ENCODE data around the gene MYO9B. TPM values are rescaled to one million over a fixed set of nuclear protein-coding genes. Genes with fewer than 3 reads are reported as not detected.

MYO9B gene
- total RNA-seq, 1 experiment from 2014 or later, result 79.4 TPM

- ChIA-PET POLR2A (interaction anchor here (0.6 kb wide), 1 partner anchor 38 kb away, joined by 17 read pairs; no protein-coding TSS in a partner anchor), CTCF (no interaction called here)
- in situ Hi-C loops (cut with HindIII; ENCODE audit: low pct_unique_long_range_greater_than_20kb, low sequenced_read_pairs), result no loop called here
- no TSS peak for BruUV-seq (replicated peaks)
- Histone ChIP-seq H3K27me3 (ENCODE audit: control insufficient read depth, insufficient read depth, low read length) (no peaks in the 10 kb centered on the region), H3K4me1 (ENCODE audit: control insufficient read depth, insufficient read depth, low read length) (peaks cover 17% of the 10 kb centered on the region), H3K27ac (ENCODE audit: low read length) (no peak overlapping the region), H3K9me3 (ENCODE audit: control insufficient read depth, insufficient read depth, low read depth, low read length) (no peaks in the 10 kb centered on the region), H3K4me3 (ENCODE audit: low read depth in 2 of 2, low read length in 2 of 2) (no peak overlapping the region), H3K36me3 (ENCODE audit: control insufficient read depth, insufficient read depth, low read length) (no peaks in the 10 kb centered on the region)
- intact Hi-C loops (cut with micrococcal nuclease; ENCODE audit: unreplicated experiment), result no loop called here
- TF ChIP-seq POLR2AphosphoS5 (IDR thresholded peaks at IDR 0.05; ENCODE audit: low read depth, low read length), result no peak
- no peak for TF ChIP-seq SIN3A (IDR thresholded peaks at IDR 0.05; ENCODE audit: borderline replicate concordance, insufficient read depth, low read depth, low read length)
- TF ChIP-seq CTCF (IDR thresholded peaks at IDR 0.05), result no peak
- no peak for TF ChIP-seq REST (IDR thresholded peaks at IDR 0.05; ENCODE audit: insufficient read depth in 1 of 2, low read depth in 2 of 2, low read length in 1 of 2)
- TF ChIP-seq TCF7L2 (IDR thresholded peaks at IDR 0.05; ENCODE audit: low read depth, low read length), result no peak
- no peak for ATAC-seq
- DNase-seq (ENCODE audit: low read depth, low spot score), result no peak
These were observed 34.5 kb downstream of the MYO9B start for GRCh38 chr19:17109962-17110598.

- H3K9me3 ChIP-seq (ENCODE audit: control insufficient read depth, insufficient read depth, low read depth, low read length), result no peaks in the 10 kb centered on the region
- no peaks in the 10 kb centered on the region for H3K27me3 ChIP-seq (ENCODE audit: control insufficient read depth, insufficient read depth, low read length)
- intact Hi-C loops (cut with micrococcal nuclease; ENCODE audit: unreplicated experiment), result no loop called here
- CTCF ChIA-PET, result no interaction called here
- in situ Hi-C loops (cut with HindIII; ENCODE audit: low pct_unique_long_range_greater_than_20kb, low sequenced_read_pairs), result no loop called here
- H3K4me3 ChIP-seq (ENCODE audit: low read depth in 2 of 2, low read length in 2 of 2), result no peak overlapping the region
- peaks cover 17% of the 10 kb centered on the region for H3K4me1 ChIP-seq (ENCODE audit: control insufficient read depth, insufficient read depth, low read length)
- no peak for TF ChIP-seq SIN3A (IDR thresholded peaks at IDR 0.05; ENCODE audit: borderline replicate concordance, insufficient read depth, low read depth, low read length)
- no peak for TF ChIP-seq REST (IDR thresholded peaks at IDR 0.05; ENCODE audit: insufficient read depth in 1 of 2, low read depth in 2 of 2, low read length in 1 of 2)
- no peak for TF ChIP-seq TCF7L2 (IDR thresholded peaks at IDR 0.05; ENCODE audit: low read depth, low read length)
- no peak for TF ChIP-seq POLR2AphosphoS5 (IDR thresholded peaks at IDR 0.05; ENCODE audit: low read depth, low read length)
- TF ChIP-seq CTCF (IDR thresholded peaks at IDR 0.05), result no peak
- BruUV-seq (replicated peaks), result no TSS peak
- DNase-seq (ENCODE audit: low read depth, low spot score), result no peak
- no peak overlapping the region for H3K27ac ChIP-seq (ENCODE audit: low read length)
- POLR2A ChIA-PET, result interaction anchor here (0.6 kb wide), 1 partner anchor 37 kb away, joined by 17 read pairs; no protein-coding TSS in a partner anchor
- no peaks in the 10 kb centered on the region for H3K36me3 ChIP-seq (ENCODE audit: control insufficient read depth, insufficient read depth, low read length)
- ATAC-seq, result no peak
These were observed 35.0 kb downstream of the MYO9B start for GRCh38 chr19:17110599-17110966.

Data from Panc1 (cell line).